ENCODE results near the gene IL17C.

Gene IL17C

GRCh38 chr16:88629835-88630234 lies 8.5 kb upstream of the IL17C start:
- DNase-seq, result no peak

DNA sequence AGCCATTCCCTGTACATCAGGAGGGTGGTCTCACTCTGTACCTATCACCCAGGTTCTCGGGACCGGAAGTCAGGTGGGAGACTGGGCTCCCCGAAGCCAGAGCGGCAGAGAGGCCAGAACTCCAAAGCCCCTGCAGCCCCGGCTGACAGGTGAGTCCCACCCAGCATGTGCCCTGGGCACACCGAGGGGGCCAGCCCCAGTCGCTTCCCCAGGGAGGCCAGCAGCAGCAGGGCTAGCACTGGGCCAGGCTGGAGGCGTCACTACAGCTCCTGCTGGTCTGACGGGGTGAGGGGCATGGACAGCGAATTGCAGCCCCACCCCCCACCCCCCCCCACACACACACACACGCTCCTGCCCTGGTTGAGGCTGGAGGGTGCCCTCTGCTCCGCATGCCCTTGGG lies 7.9 kb upstream of the IL17C start:
- DNase-seq, result no peak

DNA sequence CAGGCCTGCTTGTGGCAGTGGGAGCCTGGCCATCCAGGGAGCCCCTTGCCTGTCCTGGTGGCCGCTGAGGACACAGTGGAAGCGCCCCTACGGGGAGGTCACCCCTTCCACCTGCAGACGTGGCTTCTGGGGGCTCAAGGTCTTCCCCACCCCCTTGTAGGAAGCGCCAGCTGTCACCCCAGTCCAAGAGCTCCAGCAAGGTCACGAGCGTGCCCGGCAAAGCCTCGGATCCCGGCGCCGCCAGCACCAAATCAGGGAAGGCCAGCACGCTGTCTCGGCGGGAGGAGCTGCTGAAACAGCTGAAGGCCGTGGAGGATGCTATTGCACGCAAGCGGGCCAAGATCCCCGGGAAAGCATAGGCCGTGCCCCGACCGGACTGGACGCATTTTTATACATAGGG lies 7.4 kb upstream of the IL17C start:
- no peak for DNase-seq

DNA sequence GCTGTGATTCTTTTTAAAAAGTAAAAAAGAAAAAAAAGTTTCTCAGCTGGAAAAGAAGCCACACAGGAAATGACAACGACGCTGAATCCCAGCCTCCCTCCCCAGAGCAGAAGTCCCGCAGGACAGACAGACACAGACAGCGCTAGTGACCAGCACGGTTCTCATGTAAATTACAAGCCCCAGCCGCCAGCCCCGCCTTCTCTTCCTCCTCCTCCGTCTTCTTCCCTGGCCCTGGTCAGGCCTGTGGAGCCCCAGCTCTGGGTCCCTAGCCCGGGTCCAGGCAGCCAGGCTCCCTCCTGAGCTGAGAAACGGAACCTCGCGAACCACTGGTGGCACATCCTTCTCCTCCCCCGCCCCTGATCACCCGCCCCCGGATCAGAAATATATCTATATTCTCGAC lies 7.0 kb upstream of the IL17C start:
- no peak for DNase-seq

DNA sequence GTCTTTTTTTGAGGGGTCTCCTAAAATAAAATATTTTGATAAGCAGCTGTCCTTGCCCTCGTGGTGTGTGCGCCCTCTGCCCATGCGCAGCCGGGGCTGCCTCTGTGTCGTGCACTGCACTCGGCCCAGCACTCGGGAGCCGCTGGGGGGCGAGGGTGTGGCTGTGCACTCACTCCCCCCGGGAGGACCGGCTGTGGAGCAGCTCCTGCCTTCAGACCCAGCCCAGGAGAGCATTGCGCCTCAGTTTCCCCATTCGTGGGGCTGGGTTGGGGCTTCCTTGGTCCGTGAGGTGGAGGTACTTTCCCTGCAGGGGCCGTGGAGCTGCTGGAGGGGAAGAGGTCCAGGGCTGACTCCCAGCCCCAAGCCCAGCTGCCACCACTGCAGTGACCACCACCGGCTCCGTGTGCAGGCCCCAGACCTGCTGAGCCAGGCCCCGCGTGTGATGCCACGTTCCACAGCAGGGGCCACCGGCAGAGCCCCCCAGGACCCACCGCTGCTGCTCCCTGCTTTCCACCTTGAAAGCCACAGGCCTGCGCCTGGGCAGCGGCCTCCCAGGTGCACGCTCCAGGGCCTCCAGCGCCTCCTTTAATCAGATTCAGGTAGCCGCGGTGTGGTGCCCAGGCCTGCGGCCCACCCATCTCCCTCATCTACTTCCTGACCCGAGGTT lies 6.3 kb upstream of the IL17C start:
- no peak for DNase-seq

DNA sequence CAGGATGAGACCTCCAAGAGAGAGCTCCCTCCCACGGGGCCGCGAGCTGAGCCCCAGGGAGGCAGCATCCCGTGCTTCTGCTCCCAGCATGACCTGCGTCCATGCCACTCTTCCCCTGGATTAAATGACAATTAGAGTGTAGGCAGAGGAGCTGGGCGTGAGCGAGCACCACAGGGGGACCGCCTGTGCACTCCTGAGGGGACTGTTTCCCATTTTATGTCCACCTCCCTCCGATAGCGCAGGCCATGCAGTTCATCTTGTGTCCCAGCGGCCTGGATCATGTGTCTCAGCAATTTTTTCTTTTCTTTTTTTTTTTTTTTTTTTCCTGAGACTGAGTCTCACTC lies 5.8 kb upstream of the IL17C start:
- no peak for DNase-seq

- DNase-seq, result no peak
Measured at GRCh38 chr16:88633684-88634140, 4.7 kb upstream of the IL17C start.

DNA sequence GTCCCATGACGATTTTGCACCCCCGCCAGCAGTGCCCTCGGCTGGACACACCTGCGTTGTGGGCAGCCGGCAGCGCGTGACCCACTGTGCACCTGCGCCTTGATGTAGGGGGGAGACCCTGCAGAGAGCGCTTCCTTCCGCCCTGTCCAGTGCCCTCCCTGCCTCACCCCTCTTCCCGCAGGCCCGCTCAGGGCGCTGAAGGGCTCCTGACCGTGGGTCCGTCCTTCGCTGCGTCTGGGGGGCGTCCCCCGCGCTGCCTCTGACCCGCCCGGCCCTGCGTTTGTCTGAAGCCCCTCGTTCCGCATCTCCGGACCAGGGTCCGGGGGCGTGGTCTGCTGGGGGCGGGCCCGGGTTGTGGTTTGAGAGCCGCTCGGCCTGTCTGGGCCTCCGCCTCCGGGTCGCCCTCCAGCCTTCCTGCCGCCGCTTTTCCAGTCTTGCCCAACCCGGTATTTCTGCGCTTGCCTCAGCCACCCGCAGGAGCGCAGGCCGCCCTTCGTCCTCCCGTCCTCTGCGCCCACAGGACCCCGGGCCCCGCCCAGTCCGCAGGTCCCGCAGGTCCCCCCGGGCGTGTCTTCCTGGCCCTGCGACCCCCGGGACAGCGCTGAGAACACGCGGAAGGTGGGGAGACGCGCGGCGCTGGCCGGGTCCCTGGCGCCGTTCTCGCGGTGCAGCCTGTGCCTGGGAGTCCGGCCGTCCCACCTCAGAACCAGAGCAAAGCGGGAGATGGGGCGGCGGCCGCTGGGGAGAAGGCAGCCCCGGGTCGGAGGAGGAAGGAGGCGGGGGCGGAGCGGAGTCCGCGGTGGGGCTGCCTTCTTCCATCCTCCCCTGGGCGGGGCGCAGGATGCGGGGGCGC lies 4.0 kb upstream of the IL17C start:
- DNase-seq, result no peak

DNA sequence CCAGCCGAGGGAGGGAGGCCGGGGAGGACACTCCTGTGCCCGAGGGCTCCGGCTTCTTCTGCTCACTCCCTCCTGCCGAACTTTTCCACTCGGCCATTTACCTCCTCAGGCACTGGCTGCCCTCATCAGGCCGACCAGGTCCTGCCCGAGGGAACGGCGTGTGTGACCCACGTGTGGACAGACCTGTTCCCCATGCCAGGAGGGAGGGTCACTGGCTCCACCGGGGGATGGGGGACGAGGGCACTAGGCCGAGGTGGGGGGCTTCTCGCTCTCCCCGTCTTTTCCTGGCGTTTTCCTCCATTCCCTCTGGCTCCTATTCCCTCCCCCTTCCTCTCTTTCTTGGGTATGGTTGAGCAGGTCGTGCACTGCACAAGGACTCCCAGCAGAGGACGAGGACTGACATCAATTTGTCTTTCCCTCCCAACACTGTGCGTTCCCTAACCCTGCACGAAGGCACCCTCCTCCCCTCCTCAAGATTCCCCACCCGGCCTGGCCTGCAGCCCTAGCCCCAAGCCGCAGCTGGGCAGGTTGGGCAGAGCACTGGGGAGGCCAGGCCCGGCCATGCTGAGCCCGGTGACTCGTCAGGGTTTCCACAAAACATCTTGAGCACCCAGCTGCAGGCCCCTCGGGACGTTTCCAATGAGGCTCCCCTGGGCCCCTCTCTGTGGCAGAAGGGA lies 3.2 kb upstream of the IL17C start:
- DNase-seq, result no peak

DNA sequence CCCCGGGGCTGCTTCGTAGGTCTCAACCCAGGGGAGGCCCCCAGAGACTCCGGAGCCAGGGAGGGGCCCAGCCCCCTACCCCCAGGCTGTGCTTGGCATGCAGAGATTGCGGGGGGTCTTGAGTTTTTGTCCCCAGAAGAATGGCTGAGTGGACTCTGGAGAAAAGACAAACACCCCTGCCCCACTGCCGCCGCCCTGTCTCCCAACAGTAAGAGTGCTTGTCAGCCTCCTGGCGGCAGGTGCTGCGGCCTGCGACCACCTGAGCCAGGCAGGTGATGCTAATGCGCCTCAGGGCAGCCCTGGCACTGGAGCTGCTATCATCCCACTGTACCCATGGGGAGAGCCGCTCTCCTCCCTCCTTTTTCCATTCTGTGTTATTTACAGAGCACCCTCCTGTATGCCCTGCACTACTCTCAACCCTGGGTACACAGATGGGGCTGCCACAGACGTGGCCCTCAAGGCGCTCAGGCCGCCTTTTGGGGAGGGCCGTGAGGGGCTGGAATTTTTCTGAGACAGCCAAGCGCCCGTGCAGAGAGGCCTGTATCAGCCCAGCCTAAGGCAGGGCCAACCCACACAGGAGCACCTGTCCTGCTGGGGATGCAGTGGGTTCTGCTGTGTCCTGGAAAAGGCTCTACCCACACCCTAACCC lies 2.6 kb upstream of the IL17C start:
- no peak for DNase-seq

GRCh38 chr16:88636488-88637265 lies 1.7 kb upstream of the IL17C start:
- DNase-seq, result no peak

DNA sequence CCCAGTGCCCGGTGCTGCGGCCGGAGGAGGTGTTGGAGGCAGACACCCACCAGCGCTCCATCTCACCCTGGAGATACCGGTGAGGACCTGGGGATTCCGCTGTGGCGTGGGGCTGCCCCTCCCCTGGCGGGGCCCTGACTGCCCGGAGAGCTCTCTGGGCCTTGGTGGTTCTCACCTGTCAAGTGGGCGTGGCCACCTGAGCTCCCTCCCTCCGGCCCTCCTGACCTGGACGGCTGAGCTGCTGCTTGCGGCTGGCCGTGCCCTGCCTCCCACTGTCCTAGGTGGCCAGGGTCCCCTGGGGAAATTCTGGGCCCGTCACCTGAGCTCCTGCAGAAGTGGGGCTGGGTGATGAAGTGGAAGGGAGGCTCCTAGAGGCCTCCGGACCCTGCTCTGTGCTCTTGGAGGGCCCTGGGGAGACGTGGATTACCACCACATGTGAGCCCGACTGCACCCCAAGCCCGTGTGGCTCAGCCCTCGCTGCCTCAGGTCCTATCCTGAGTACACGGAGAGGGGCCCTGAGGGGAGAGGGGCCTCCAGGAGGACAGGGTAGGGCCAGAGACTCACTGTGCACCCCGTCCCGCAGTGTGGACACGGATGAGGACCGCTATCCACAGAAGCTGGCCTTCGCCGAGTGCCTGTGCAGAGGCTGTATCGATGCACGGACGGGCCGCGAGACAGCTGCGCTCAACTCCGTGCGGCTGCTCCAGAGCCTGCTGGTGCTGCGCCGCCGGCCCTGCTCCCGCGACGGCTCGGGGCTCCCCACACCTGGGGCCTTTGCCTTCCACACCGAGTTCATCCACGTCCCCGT lies 1.1 kb downstream of the IL17C start:
- DNase-seq, result no peak

DNA sequence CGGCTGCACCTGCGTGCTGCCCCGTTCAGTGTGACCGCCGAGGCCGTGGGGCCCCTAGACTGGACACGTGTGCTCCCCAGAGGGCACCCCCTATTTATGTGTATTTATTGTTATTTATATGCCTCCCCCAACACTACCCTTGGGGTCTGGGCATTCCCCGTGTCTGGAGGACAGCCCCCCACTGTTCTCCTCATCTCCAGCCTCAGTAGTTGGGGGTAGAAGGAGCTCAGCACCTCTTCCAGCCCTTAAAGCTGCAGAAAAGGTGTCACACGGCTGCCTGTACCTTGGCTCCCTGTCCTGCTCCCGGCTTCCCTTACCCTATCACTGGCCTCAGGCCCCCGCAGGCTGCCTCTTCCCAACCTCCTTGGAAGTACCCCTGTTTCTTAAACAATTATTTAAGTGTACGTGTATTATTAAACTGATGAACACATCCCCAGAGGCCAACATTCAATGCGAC lies 1.7 kb downstream of the IL17C start:
- DNase-seq, result no peak

DNA sequence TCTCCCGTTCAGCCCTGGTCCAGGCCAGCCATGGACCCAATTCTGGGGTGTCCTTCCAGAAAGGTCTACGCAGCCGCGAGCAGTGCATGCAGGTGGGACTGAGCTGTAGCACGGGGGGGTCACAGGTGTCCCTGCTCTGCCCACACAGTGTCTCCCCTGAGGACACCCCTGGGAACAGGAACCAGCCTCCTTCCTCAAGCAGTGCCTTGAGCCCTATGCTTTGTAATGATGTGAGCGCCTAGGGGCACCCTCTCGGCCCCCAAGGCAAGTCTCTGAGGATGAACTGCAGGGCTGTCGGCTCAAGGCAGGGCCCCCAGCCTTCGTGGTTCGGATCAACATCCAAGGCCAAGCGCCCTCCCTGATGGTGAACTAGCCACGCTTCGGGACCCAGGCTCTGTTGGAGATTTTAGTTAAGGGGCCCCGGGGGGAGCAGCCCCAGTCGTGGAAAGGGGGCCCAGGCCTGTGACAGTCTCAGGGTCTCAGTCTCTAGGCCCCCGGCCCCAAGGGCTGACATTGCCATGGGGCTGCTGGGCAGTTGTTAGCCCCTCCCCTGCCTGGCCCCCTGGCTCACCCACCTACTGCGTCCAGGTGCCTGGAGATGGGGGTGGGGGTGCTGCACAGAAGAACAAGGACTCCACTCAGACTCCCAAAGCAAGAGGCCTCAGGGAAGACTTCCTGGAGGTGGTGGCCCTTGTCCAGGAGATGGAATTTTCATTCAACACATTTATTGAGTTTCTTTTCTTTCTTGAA lies 2.3 kb downstream of the IL17C start:
- DNase-seq, result no peak

GRCh38 chr16:88642881-88643643 lies 4.7 kb downstream of the IL17C start:
- no peak for DNase-seq

GRCh38 chr16:88643644-88643932 lies 5.2 kb downstream of the IL17C start:
- DNase-seq, result no peak

DNA sequence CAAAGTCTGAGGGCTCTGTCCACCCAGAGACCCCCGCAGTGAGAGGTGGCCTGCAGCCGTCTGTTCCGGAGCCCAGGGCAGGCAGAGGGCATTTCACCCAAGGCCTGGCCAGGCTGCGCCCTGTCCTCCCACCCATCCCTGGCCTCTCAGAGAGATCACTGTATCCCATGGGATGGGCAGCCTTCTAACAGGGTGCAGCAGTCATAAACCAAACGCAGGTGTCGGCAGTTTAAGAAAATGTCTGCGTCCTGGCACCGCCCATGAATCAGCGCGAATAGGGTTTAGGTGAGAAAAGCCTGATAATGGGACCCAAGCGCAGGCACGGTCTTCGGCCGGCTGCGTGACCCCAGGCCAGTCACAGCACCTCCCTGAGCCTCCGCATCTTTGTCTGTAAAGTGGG lies 7.1 kb downstream of the IL17C start:
- DNase-seq, result no peak

DNA sequence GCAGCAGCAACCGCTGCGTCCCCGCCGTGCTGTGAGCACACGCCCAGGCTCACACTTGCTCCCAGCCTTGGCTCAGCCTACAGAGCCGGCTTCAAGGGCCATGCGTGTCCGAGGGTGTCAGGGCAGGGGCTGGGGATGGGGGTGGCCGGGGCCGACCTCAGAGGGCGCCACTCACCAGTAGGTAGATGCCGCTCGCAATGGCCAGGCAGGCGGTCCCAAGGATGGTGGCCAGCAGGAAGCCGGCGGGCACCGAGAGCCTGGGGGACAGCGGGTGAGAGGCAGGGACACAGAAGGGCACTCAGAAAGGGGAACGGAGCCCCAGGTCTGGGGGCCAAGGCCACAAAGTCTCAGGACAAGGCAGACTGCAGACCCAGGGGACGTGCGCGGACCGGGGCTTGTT lies 7.6 kb downstream of the IL17C start:
- DNase-seq, result no peak

DNA sequence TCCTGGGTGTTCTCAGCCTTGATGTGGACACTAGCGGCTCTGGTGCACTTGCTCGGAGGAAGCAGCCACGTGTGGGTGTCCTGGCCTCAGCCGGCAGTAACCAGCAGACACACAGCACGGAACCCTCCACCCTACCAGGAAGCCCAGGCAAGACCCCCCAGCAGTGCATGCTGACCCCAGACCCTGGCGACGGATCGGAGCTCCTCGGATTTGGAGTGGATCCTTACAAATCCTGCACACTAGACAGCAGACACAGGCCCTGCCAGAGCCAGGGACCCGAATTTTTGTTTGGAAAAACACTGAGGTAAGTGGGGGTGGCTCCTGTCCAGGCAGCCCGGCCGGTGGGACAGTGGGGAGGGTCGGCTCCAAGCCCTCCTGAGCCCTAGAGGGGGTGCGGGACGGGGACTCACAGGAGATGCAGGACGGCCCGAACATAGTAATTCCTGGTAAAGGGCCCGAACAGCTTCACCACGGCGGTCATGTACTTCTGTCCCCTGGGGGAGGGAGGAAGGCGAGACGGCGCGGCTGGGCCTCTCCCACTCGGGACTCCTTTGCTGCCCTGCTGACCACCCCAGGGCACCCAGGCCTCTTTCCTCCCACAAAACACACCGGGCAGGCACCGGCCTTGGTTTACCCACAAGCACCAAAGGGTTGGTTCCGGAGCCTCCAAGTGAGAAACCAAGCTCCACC lies 8.1 kb downstream of the IL17C start:
- DNase-seq, result no peak
